GM12878 (cell line): ENCODE measurements around the gene CNKSR3. TPM values are rescaled to one million over a fixed set of nuclear protein-coding genes. Genes with fewer than 3 reads are reported as not detected.

Source experiments
- ATAC-seq: fragments of 200-7000 bp; cut with Tn5 transposase; 3 replicates; pipeline ENCODE4 v1.9.1; 2020; ENCODE audit warnings: mild to moderate bottlenecking, moderate library complexity
- BruUV-seq: library from RNA; stranded (reverse); fragments of 400-500 nt; replicated peaks from 2 replicates; lab custom pipeline; 2021; lab: Mats Ljungman, UMichigan
- CTCF ChIA-PET: fragments of 300-600 bp; sonication (Branson Sonifier 250); formaldehyde crosslinking; extraction: SDS; loops from one replicate; lab custom pipeline; 2021; ENCODE audit warnings: inconsistent platforms; lab: Yijun Ruan, JAX
- POLR2A ChIA-PET: fragments of 350-600 bp; formaldehyde crosslinking; extraction: SDS; loops from one replicate; lab custom pipeline; 2021; ENCODE audit warnings: inconsistent platforms; lab: Charles Lee
- RAD21 ChIA-PET: fragments of 300-600 bp; sonication (Branson Sonifier 250); formaldehyde crosslinking; loops from one replicate; lab custom pipeline; 2023; ENCODE audit warnings: antibody characterized with exemption; ENCODE audit not compliant: unreplicated experiment; lab: Charles Lee
- SMC1A ChIA-PET: fragments of 300-600 bp; sonication (Branson Sonifier 250); formaldehyde crosslinking; loops from one replicate; lab custom pipeline; 2023; ENCODE audit not compliant: unreplicated experiment, uncharacterized antibody; lab: Charles Lee
- DNase-seq: peaks from one replicate; pipeline ENCODE4 v3.0.0-alpha.2; 2011; ENCODE audit warnings: low read depth, low spot score
- FAIRE-seq: peaks from 3 replicates; lab custom pipeline; 2011; peaks lifted over from hg19 to GRCh38; lab: Jason Lieb, UNC
- H2AFZ ChIP-seq: 2 replicates; pipeline ENCODE4 v1.6.0; 2011; ENCODE audit warnings: low read depth, low read length, control low read depth; ENCODE audit not compliant: control insufficient read depth
- H3K27ac ChIP-seq: 2 replicates; pipeline ENCODE4 v1.5.1; 2011; ENCODE audit warnings: control low read depth; ENCODE audit not compliant: control insufficient read depth, insufficient read depth
- H3K27me3 ChIP-seq, 2 experiments: replicated peaks in 1 of 2; 2 replicates each; pipeline versions ENCODE4 v1.6.0 to v1.6.1; 2011; ENCODE audit warnings: low read length in 1 of 2; ENCODE audit not compliant: control insufficient read depth in 2 of 2, insufficient read depth in 2 of 2
- H3K36me3 ChIP-seq, 2 experiments: 2 replicates each; pipeline ENCODE4 v1.5.1; 2011; ENCODE audit warnings: low read length in 1 of 2; ENCODE audit not compliant: control insufficient read depth in 2 of 2, insufficient read depth in 2 of 2
- H3K4me1 ChIP-seq: 2 replicates; pipeline ENCODE4 v1.6.1; 2011; ENCODE audit warnings: mild to moderate bottlenecking, low read length, moderate library complexity, mixed read lengths; ENCODE audit not compliant: control insufficient read depth, insufficient read depth
- H3K4me2 ChIP-seq: 2 replicates; pipeline ENCODE4 v1.6.0; 2011; ENCODE audit warnings: control low read depth; ENCODE audit not compliant: control insufficient read depth, insufficient read depth
- H3K4me3 ChIP-seq: fragments of 200-600 bp; sonication (generic); 2 replicates; pipeline ENCODE4 v1.5.1; 2016
- H3K79me2 ChIP-seq: 2 replicates; pipeline ENCODE4 v1.6.0; 2011; ENCODE audit warnings: low read length; ENCODE audit not compliant: control insufficient read depth, insufficient read depth
- H3K9ac ChIP-seq: 2 replicates; pipeline ENCODE4 v1.8.0; 2011; ENCODE audit warnings: low read length, control low read depth, mixed read lengths; ENCODE audit not compliant: control insufficient read depth, insufficient read depth
- H3K9me3 ChIP-seq: replicated peaks from 3 replicates; pipeline ENCODE4 v1.5.1; 2011; ENCODE audit warnings: mild to moderate bottlenecking, low read length; ENCODE audit not compliant: control insufficient read depth, insufficient read depth
- H4K20me1 ChIP-seq: 2 replicates; pipeline ENCODE4 v1.6.0; 2011; ENCODE audit not compliant: control insufficient read depth, insufficient read depth
- ASH2L ChIP-seq: fragments of 300-600, 200-600 bp; sonication (generic); IDR thresholded peaks from 2 replicates; pipeline ENCODE4 v1.6.1; 2017; ENCODE audit warnings: low read depth, mild to moderate bottlenecking, borderline replicate concordance
- E4F1 ChIP-seq: fragments of 450-650 bp; IDR thresholded peaks from 2 replicates; pipeline ENCODE4 v1.6.1; 2018; ENCODE audit warnings: borderline replicate concordance, mild to moderate bottlenecking; ENCODE audit not compliant: partially characterized antibody
- ESRRA ChIP-seq: IDR thresholded peaks from 2 replicates; pipeline ENCODE4 v1.6.1; 2012; ENCODE audit warnings: mild to moderate bottlenecking, low read length, improper control_type of control experiment
- FOXM1 ChIP-seq: IDR thresholded peaks from 2 replicates; pipeline ENCODE4 v1.6.1; 2012; ENCODE audit warnings: low read depth, mild to moderate bottlenecking, inconsistent platforms, low read length, moderate library complexity
- GABPA ChIP-seq: IDR thresholded peaks from 2 replicates; pipeline ENCODE4 v1.6.1; 2014; ENCODE audit warnings: antibody characterized with exemption, low read depth, mild to moderate bottlenecking, inconsistent platforms
- HCFC1 ChIP-seq: fragments of 150-350 bp; IDR thresholded peaks from 2 replicates; pipeline ENCODE4 v1.6.1; 2014; ENCODE audit warnings: low read length
- MEF2A ChIP-seq: IDR thresholded peaks from 2 replicates; pipeline ENCODE4 v1.6.1; 2011; ENCODE audit warnings: low read depth, mild to moderate bottlenecking, low read length, moderate library complexity; ENCODE audit not compliant: insufficient read depth
- PRDM15 ChIP-seq: fragments of 450-650 bp; formaldehyde crosslinking; IDR thresholded peaks from 2 replicates; pipeline ENCODE4 v1.4.0; 2020; ENCODE audit warnings: mild to moderate bottlenecking, moderate library complexity
- RCOR1 ChIP-seq: conservative IDR thresholded peaks from 2 replicates; pipeline ENCODE4 v1.6.1; 2012; ENCODE audit warnings: low read depth, low read length, improper control_type of control experiment
- STAT1 ChIP-seq: fragments of 450-650 bp; conservative IDR thresholded peaks from 2 replicates; pipeline ENCODE4 v1.6.1; 2014; ENCODE audit warnings: antibody characterized with exemption, mild to moderate bottlenecking
- TCF7 ChIP-seq: IDR thresholded peaks from 2 replicates; pipeline ENCODE4 v1.6.1; 2014; ENCODE audit warnings: antibody characterized with exemption, borderline replicate concordance
- WRNIP1 ChIP-seq: IDR thresholded peaks from 2 replicates; pipeline ENCODE4 v1.6.1; 2011; ENCODE audit warnings: low read depth, low read length, improper control_type of control experiment, borderline replicate concordance
- ZNF217 ChIP-seq: fragments of 450-650 bp; IDR thresholded peaks from 2 replicates; pipeline ENCODE4 v1.6.1; 2017; ENCODE audit warnings: antibody characterized with exemption, mild to moderate bottlenecking
- WGBS: methylation state at CpG from one replicate; pipeline ENCODE4 v1.1.6; 2016; ENCODE audit warnings: low lambda C conversion rate; ENCODE audit not compliant: insufficient replicate concordance, insufficient coverage; ENCODE audit errors: missing lambda C conversion rate; 5-methylcytosine and 5-hydroxymethylcytosine counted together
- in situ Hi-C: fragments of 300-500 bp; cut with MboI; formaldehyde crosslinking; loops from 9 replicates; pipeline ENCODE4 v1.14.3; 2018; ENCODE audit warnings: mixed read lengths
- intact Hi-C: fragments of 100-400 bp; cut with micrococcal nuclease; formaldehyde crosslinking; loops from one replicate; pipeline ENCODE4 v1.14.2; 2022; ENCODE audit not compliant: unreplicated experiment
- polyA plus RNA-seq, 11 experiments: library from polyadenylated mRNA; depleted of rRNA in 4 of 11; unstranded in 6 of 11; stranded (reverse) in 5 of 11; fragments of >200 nt; fragmentation: Nextera tagmentation in 4 of 11; fragmentation: Illumina TruSeq in 1 of 11; extraction: Ambion mirVana in 4 of 11; extraction: Trizol in 1 of 11; gene quantifications; 1 replicate in 1 of 11; 2 replicates in 10 of 11; pipeline versions ENCODE4 v1.2.1 to v1.2.3, GENCODE V29; 2011 to 2016; ENCODE audit warnings: inconsistent platforms in 2 of 11, missing spikeins in 2 of 11, low read depth in 1 of 11
- total RNA-seq, 4 experiments: library from RNA; depleted of rRNA in 3 of 4; stranded (reverse); fragments of >200 nt in 3 of 4; fragmentation: Illumina TruSeq in 1 of 4; extraction: Trizol in 1 of 4; gene quantifications; 2 replicates each; pipeline versions ENCODE4 v1.2.1 to v1.2.3, GENCODE V29; 2013 to 2021
- TF ChIP-seq, protein P1 (sequence below): fragments of 450-650 bp; IDR thresholded peaks from 2 replicates; pipeline ENCODE4 v1.6.1; 2017; ENCODE audit warnings: mild to moderate bottlenecking
- TF ChIP-seq, protein P2 (sequence below): fragments of 450-650 bp; IDR thresholded peaks from 2 replicates; pipeline ENCODE4 v1.6.1; 2017; ENCODE audit warnings: mild to moderate bottlenecking, low read depth, inconsistent platforms; ENCODE audit not compliant: poor library complexity, severe bottlenecking

The CNKSR3 gene
- total and polyA plus RNA-seq, 10 of the 15 experiments (the other 5 are each of a cell fraction or from before 2014, with no cell fraction given), result under 0.01 to 0.48 (median 0.12) TPM; not detected in 2

GRCh38 chr6:154506582-154506981, 3.9 kb downstream of the CNKSR3 start:
- CTCF ChIA-PET, result no interaction called here
- SMC1A ChIA-PET, result interaction anchor here (0.8 kb wide), 1 partner anchor 8 kb away, joined by 5 read pairs; no protein-coding TSS in a partner anchor
- TF ChIP-seq, protein P1, sequence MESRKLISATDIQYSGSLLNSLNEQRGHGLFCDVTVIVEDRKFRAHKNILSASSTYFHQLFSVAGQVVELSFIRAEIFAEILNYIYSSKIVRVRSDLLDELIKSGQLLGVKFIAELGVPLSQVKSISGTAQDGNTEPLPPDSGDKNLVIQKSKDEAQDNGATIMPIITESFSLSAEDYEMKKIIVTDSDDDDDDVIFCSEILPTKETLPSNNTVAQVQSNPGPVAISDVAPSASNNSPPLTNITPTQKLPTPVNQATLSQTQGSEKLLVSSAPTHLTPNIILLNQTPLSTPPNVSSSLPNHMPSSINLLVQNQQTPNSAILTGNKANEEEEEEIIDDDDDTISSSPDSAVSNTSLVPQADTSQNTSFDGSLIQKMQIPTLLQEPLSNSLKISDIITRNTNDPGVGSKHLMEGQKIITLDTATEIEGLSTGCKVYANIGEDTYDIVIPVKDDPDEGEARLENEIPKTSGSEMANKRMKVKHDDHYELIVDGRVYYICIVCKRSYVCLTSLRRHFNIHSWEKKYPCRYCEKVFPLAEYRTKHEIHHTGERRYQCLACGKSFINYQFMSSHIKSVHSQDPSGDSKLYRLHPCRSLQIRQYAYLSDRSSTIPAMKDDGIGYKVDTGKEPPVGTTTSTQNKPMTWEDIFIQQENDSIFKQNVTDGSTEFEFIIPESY, result no peak
- TF ChIP-seq E4F1 (no peak), GABPA (no peak), ASH2L (no peak), TCF7 (no peak), MEF2A (no peak), HCFC1 (no peak), WRNIP1 (no peak), STAT1 (no peak), FOXM1 (no peak), ESRRA (no peak), ZNF217 (no peak), PRDM15 (CRISPR knock-in tag) (no peak), RCOR1 (no peak)
- TF ChIP-seq, protein P2, sequence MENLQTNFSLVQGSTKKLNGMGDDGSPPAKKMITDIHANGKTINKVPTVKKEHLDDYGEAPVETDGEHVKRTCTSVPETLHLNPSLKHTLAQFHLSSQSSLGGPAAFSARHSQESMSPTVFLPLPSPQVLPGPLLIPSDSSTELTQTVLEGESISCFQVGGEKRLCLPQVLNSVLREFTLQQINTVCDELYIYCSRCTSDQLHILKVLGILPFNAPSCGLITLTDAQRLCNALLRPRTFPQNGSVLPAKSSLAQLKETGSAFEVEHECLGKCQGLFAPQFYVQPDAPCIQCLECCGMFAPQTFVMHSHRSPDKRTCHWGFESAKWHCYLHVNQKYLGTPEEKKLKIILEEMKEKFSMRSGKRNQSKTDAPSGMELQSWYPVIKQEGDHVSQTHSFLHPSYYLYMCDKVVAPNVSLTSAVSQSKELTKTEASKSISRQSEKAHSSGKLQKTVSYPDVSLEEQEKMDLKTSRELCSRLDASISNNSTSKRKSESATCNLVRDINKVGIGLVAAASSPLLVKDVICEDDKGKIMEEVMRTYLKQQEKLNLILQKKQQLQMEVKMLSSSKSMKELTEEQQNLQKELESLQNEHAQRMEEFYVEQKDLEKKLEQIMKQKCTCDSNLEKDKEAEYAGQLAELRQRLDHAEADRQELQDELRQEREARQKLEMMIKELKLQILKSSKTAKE, result no peak

More at GRCh38 chr6:154506582-154506981, 3.9 kb downstream of the CNKSR3 start:
- intact Hi-C loops, result no loop called here
- H3K27ac ChIP-seq, result no peak overlapping the region
- FAIRE-seq (no peak), ATAC-seq (no peak), DNase-seq (no peak)
- no peaks in the 10 kb centered on the region for H3K79me2 ChIP-seq
- H2AFZ ChIP-seq, result no peak overlapping the region
- H3K4me1 ChIP-seq, result no peaks in the 10 kb centered on the region
- no peak overlapping the region for H3K9ac ChIP-seq
- in situ Hi-C loops, result no loop called here
- H3K9me3 ChIP-seq, result no peaks in the 10 kb centered on the region; the same call in 2 of the 3 replicates
- peaks cover 4 to 7% of the 10 kb centered on the region in 2 experiments; a peak in 3 of 4 replicates for H3K27me3 ChIP-seq
- ChIA-PET RAD21 (no interaction called here), POLR2A (no interaction called here)
- H4K20me1 ChIP-seq, result no peaks in the 10 kb centered on the region
- WGBS, result 43% methylated on average over 9 of the region's 9 CpGs
- no peak overlapping the region for H3K4me3 ChIP-seq
- no peaks in the 10 kb centered on the region for H3K36me3 ChIP-seq
- no TSS peak for BruUV-seq
- H3K4me2 ChIP-seq, result no peak overlapping the region
